ENCODE results near the gene OSBPL6.

GRCh38 chr2:178225006-178225805 lies 30.9 kb downstream of the OSBPL6 start:
- TF ChIP-seq CTCF (IDR thresholded peaks at IDR 0.05; ENCODE audit: low read depth, low read length) (no peak), POLR2A (IDR thresholded peaks at IDR 0.05; ENCODE audit: extremely low read depth, insufficient read length) (no peak), MAX (IDR thresholded peaks at IDR 0.05; ENCODE audit: low read depth, low read length) (no peak), MYC (IDR thresholded peaks at IDR 0.05; ENCODE audit: low read depth, low read length) (no peak)

Data from NB4 (cell line).